DOHH2 (cell line): ENCODE measurements around the gene PRKAR2B.

Experiments used
- CTCF ChIP-seq: fragments of 200-600 bp; sonication (generic); IDR thresholded peaks from one replicate; pipeline ENCODE4 v1.5.1; 2014; ENCODE audit warnings: antibody characterized with exemption, mild to moderate bottlenecking, low read depth, low read length; ENCODE audit not compliant: poor library complexity, severe bottlenecking
- EZH2phosphoT487 ChIP-seq: fragments of 200-600 bp; sonication (generic); IDR thresholded peaks from 2 replicates; pipeline ENCODE4 v1.6.1; 2017; ENCODE audit warnings: borderline replicate concordance, mild to moderate bottlenecking, antibody characterized with exemption, low read length, moderate library complexity, mixed read lengths

GRCh38 chr7:107079212-107079940 lies 34.9 kb downstream of the PRKAR2B start:
- TF ChIP-seq CTCF (no peak), EZH2phosphoT487 (no peak)
